ENCODE data around the gene CHRNA5.
"Not testable (repeated sequence)": the region's sequence is repeated elsewhere in the genome, so short reads cannot be mapped to it uniquely, and the experiment has no call there.

CHRNA5 gene

GRCh38 chr15:78565097-78565950, at the start of gene CHRNA5:
Gene CHRNA5 (plus strand): TSS chr15:78565520. CDS start chr15:78565720, 200 bp downstream.
- DNase-seq: peak; percentile 84

DNA sequence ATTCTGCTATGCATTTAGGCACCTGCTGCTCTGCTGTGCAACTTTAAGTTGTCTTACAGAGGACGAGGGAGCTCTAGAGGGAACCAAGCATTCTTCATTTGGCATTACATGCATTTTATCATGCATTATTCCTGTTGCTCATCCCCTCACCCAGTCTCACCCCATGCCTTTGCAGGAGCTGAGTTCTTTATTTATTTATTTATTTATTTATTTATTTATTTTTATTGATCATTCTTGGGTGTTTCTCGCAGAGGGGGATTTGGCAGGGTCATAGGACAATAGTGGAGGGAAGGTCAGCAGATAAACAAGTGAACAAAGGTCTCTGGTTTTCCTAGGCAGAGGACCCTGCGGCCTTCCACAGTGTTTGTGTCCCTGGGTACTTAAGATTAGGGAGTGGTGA, 45.3 kb upstream of the CHRNA5 start:
- DNase-seq: not testable (repeated sequence)

DNA sequence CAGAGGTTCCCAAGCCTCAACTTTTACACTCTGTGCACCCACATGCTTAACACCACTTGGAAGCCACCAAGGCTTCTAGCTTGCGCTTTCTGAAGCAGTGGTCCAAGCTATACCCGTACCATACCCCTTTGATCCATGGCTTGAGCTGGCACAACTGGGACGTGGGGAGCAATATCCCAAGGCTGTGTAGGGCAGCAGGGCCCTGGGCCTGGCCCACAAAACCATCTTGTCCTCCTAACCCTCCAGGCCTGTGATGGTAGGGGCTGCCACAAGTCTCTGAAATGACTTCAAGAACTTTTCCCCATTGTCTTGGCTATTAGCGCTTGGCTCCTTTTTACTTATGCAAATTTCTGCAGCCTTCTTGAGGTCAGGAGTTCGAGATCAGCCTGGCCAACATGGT, 41.1 kb upstream of the CHRNA5 start:
- DNase-seq: no peak

- no peak for DNase-seq
Measured at GRCh38 chr15:78527325-78527724, 38.0 kb upstream of the CHRNA5 start.

- DNase-seq: no peak
Measured at GRCh38 chr15:78533331-78533730, 32.0 kb upstream of the CHRNA5 start.

- DNase-seq: peak; percentile 14
Measured at GRCh38 chr15:78536134-78536533, 29.2 kb upstream of the CHRNA5 start.

- no peak for DNase-seq
Measured at GRCh38 chr15:78537266-78537905, 27.9 kb upstream of the CHRNA5 start.

- DNase-seq: no peak
Measured at GRCh38 chr15:78538358-78538757, 27.0 kb upstream of the CHRNA5 start.

DNA sequence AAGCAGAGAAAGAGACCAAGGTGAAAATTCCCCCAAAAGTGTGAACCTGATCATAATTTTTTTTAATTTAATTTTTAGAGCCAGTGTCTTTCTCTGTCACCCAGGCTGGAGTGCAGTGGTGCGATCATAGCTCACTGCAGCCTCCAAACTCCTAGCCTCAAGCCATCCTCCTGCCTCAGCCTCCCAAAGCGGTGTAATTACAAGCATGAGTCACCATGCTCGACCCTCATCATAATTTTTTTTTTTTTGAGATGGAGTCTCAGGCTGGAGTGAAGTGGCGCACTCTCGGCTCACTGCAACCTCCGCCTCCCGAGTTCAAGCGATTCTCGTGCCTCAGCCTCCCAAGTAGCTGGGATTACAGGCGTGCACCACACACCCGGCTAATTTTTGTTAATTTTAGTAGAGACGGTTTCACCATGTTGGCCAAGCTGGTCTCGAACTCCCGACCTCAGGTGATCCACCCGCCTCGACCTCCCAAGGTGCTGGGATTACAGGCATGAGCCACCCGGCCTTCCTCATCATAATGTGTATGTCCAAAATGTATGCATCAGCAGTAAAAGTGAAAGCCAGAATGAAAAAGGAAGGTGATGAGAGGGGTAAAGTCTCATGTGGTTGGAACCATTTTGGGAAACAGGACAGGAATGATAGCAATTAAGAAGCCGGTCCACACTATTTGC, 25.7 kb upstream of the CHRNA5 start:
- not testable (repeated sequence) for DNase-seq

GRCh38 chr15:78540141-78540870, 25.0 kb upstream of the CHRNA5 start, which contains the start of gene PSMA4:
Gene PSMA4 (plus strand): TSS chr15:78540444. CDS start chr15:78541928, 1,484 bp downstream.
- DNase-seq: peak; percentile 96

DNA sequence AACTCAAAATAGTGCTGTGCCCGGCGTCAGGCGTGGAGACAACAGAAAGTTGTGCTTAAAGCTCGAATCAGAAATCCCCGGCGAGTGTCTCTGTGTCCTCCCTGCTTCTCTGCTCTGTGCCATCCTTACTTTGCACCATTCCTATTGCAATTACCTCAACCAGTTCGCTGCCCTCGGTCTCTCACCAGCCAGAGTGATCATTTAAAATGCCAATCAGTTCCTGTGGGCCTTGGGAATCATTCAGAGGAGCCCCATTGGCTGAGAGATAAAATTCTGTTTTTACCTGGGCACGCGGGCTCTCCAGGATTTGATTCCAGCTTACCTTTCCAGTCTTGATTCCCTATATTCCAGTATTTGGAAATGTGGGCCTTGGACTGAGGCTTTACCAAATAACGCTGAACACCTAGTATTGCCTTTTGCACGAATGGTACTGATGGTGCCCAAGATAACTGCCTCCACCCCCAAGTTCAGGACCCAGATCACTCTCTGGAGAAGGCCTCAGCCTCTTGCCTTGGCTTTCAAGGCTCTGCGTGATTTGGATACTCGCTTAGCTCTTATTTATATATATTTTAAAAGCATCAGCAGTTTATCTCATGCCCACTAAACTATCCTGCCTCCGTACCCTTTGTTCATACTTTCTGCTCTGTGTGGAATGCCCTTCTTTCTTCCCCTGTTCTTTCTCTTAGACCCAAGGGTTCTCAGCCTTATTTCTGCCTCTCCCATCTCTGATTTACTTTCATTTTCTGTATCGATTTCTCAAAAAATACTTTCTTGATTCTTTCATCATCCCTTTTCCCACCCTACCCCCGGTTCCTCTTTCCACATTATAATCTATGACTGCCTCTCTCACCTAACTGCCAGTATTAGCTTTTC, 24.2 kb upstream of the CHRNA5 start:
- DNase-seq: peak; percentile 34

GRCh38 chr15:78541744-78542034, 23.6 kb upstream of the CHRNA5 start:
- DNase-seq: no peak

GRCh38 chr15:78542647-78543046, 22.7 kb upstream of the CHRNA5 start:
- DNase-seq: no peak

DNA sequence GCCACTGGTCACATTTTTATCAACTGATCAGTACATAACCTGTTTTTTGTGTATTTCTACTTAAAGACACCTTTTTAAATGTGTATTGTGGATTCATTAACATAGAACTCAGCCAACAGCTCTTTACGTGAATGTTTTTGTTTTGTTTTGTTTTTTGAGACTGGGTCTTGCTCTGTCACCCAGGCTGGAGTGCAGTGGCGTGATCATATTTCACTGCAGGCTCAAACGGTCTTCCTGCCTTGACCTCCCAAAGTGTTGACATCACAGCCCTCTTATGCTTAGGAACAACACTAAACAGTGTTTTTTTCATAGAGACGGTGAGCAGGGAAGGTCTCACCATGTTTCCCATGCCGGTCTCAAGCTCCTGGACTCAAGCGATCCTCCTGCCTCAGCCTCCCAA, 15.1 kb upstream of the CHRNA5 start:
- no peak for DNase-seq

GRCh38 chr15:78550815-78551214, 14.5 kb upstream of the CHRNA5 start:
- DNase-seq: no peak

GRCh38 chr15:78551902-78552301, 13.4 kb upstream of the CHRNA5 start:
- no peak for DNase-seq

DNA sequence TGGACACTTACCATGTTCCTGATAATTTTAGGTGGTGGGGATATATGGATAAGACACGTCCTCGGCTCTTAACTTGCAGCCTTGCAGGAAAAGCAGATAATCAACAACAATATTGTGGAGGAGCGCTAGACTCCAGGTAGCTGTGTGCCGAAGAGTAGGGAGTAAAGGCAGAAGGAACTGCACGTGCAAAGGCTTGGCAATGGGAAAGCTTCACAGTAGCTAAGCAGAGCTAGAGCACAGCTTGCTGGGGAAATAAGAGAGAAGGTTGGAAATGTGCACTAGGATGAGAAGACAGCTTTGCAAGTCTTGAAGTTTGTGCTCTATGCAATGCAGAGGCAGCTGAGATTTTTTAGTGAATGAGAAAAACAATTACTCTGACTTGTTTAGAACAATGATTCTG, 12.7 kb upstream of the CHRNA5 start:
- no peak for DNase-seq

DNA sequence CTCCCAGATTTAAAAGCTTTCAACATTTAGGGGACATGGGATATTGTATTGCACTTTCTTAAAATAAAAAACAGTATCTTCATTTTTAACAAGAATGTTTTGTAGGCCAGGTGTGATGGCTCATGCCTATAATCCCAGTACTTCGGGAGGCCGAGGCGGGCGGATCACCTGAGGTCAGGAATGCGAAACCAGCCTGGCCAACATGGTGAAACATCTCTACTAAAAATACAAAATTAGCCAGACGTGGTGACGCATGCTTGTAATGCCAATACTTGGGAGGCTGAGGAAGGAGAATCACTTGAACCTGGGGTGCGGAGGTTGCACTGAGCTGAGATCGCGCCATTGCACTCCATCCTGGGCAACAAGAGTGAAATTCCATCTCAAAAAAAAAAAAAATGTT, 5.1 kb upstream of the CHRNA5 start:
- DNase-seq: not testable (repeated sequence)

- no peak for DNase-seq
Measured at GRCh38 chr15:78561490-78561889, 3.8 kb upstream of the CHRNA5 start.

GRCh38 chr15:78563092-78563491, 2.2 kb upstream of the CHRNA5 start:
- no peak for DNase-seq

GRCh38 chr15:78564743-78565096, 600 bp upstream of the CHRNA5 start:
- no peak for DNase-seq

Measured in hematopoietic multipotent progenitor cell treated with erythropoietin and hydrocortisone succinate and interleukin-3 and kit ligand, for 4 days (in vitro differentiated cells).